H1 (cell line): Measurements from ENCODE around the gene RFC1.

Experiments used
- CTCF ChIP-seq, 3 experiments: IDR thresholded peaks; 1 replicate in 2 of 3; 2 replicates in 1 of 3; pipeline versions ENCODE4 v1.5.1 to v1.6.1; 2011; ENCODE audit warnings: low read length in 3 of 3, mild to moderate bottlenecking in 3 of 3, inconsistent platforms in 2 of 3, low read depth in 1 of 3, moderate library complexity in 1 of 3; ENCODE audit not compliant: insufficient read depth in 1 of 3; ENCODE audit errors: control extremely low read depth in 1 of 3
- EZH2 ChIP-seq: fragments of 200-600 bp; sonication (generic); IDR thresholded peaks from 2 replicates; pipeline ENCODE4 v1.7.1; 2012; ENCODE audit warnings: low read depth, mild to moderate bottlenecking, moderate library complexity, low read length, inconsistent platforms; ENCODE audit not compliant: severe bottlenecking
- FOSL1 ChIP-seq: IDR thresholded peaks from 2 replicates; pipeline ENCODE4 v1.6.1; 2011; ENCODE audit warnings: mild to moderate bottlenecking, low read depth, low read length, moderate library complexity; ENCODE audit not compliant: insufficient read depth
- JUN ChIP-seq: IDR thresholded peaks from 2 replicates; pipeline ENCODE4 v1.6.1; 2011; ENCODE audit warnings: low read depth, mild to moderate bottlenecking, improper control_type of control experiment, low read length
- MAFK ChIP-seq: IDR thresholded peaks from 2 replicates; pipeline ENCODE4 v1.6.1; 2012; ENCODE audit warnings: low read depth, mild to moderate bottlenecking, improper control_type of control experiment, low read length
- POLR2A ChIP-seq, 2 experiments: IDR thresholded peaks; 1 replicate in 1 of 2; 2 replicates in 1 of 2; pipeline ENCODE4 v1.6.1; 2011; ENCODE audit warnings: low read depth in 2 of 2, low read length in 2 of 2, mild to moderate bottlenecking in 2 of 2; ENCODE audit errors: control extremely low read depth in 1 of 2
- SP2 ChIP-seq: IDR thresholded peaks from 2 replicates; pipeline ENCODE4 v1.6.1; 2012; ENCODE audit warnings: mild to moderate bottlenecking, low read length, inconsistent platforms
- TAF7 ChIP-seq: optimal IDR thresholded peaks from 2 replicates; pipeline ENCODE3; 2011; ENCODE audit warnings: low read depth, mild to moderate bottlenecking, inconsistent platforms, low read length, moderate library complexity, borderline replicate concordance
- USF2 ChIP-seq: IDR thresholded peaks from 2 replicates; pipeline ENCODE4 v1.6.1; 2011; ENCODE audit warnings: low read length, improper control_type of control experiment
- YY1 ChIP-seq: IDR thresholded peaks from 2 replicates; pipeline ENCODE4 v1.6.1; 2011; ENCODE audit warnings: low read depth, mild to moderate bottlenecking, low read length
- TF ChIP-seq, protein P1 (sequence below): IDR thresholded peaks from 2 replicates; pipeline ENCODE4 v1.6.1; 2012; ENCODE audit warnings: inconsistent platforms

DNA sequence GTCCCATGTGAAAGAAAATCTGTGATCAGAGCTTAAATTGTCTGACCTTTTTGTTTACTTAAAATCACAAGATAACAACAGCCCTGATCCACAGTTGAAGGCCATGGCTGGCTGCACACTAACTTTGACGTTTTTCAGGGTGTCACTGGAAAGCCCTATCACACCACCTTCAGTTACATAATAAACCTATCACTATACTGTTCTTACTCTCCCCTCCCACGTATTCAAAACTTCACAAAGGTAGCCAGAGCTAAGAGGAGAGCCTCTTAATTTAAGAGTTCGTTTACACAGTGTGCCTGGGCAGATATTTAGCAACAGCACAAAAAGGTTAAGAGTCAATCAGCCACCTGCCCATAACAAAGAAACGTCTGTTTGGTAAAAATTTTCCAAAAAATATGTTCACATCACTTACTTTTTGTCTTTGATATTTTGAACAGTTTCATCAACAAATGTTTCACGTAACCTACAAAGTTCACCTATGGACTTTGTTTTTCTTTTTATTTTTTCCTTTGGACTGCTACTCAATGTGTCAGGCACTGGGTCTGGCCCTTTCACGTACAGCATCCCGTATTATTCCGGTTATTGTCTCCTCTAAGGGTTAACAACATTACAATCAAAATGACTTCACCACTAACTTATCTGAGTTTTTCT, 25.0 kb downstream of the RFC1 start:
- TF ChIP-seq EZH2 (no peak), YY1 (no peak), TAF7 (no peak), JUN (no peak), POLR2A (IDR thresholded peaks at IDR 0.05; ENCODE audit: control extremely low read depth in 1 of 2, low read depth in 2 of 2, low read length in 2 of 2) (no peak), FOSL1 (no peak), USF2 (no peak), CTCF (IDR thresholded peaks at IDR 0.05; ENCODE audit: control extremely low read depth in 1 of 3, insufficient read depth in 1 of 3, low read depth in 1 of 3, low read length in 3 of 3) (no peak), SP2 (no peak), MAFK (no peak)
- TF ChIP-seq, protein P1, sequence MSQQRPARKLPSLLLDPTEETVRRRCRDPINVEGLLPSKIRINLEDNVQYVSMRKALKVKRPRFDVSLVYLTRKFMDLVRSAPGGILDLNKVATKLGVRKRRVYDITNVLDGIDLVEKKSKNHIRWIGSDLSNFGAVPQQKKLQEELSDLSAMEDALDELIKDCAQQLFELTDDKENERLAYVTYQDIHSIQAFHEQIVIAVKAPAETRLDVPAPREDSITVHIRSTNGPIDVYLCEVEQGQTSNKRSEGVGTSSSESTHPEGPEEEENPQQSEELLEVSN = no peak
